GM10248 (cell line): ENCODE measurements around the gene PRR5L.

ENCODE experiments used
- CTCF ChIA-PET: fragments of 300-600 bp; sonication (Branson Sonifier 250); formaldehyde crosslinking; extraction: SDS; loops from one replicate; lab custom pipeline; 2021; ENCODE audit warnings: antibody characterized with exemption; lab: Yijun Ruan, JAX
- POLR2A ChIA-PET: fragments of 350-650 bp; sonication (Branson Sonifier 250); formaldehyde crosslinking; extraction: SDS; loops from one replicate; lab custom pipeline; 2020; ENCODE audit warnings: antibody characterized with exemption; lab: Yijun Ruan, JAX
- DNase-seq: peaks from one replicate; pipeline ENCODE4 v3.0.0; 2012; ENCODE audit errors: extremely low spot score
- CTCF ChIP-seq: IDR thresholded peaks from 2 replicates; pipeline ENCODE4 v1.5.1; 2012; ENCODE audit warnings: mild to moderate bottlenecking, low read depth; ENCODE audit errors: extremely low read depth, missing control alignments, control extremely low read depth

Gene PRR5L

GRCh38 chr11:36265793-36266628 is 30.1 kb upstream of the PRR5L start:
- peak; percentile 73 for DNase-seq
- ChIA-PET POLR2A (no interaction called here), CTCF (interaction anchor here (0.7 to 4.6 kb wide), 30 partner anchors 8 to 778 kb away, joined by 3 to 38 read pairs (median 4); no protein-coding TSS in a partner anchor)
- peak; percentile 86 for TF ChIP-seq CTCF

- POLR2A ChIA-PET, result no interaction called here
Observed at GRCh38 chr11:36266767-36267166, 29.3 kb upstream of the PRR5L start.

GRCh38 chr11:36268337-36268985 is 27.6 kb upstream of the PRR5L start:
- POLR2A ChIA-PET, result no interaction called here
- CTCF ChIA-PET, result interaction anchor here (1.5 to 4.6 kb wide), 6 partner anchors 11 to 783 kb away, joined by 4 to 38 read pairs (median 11); no protein-coding TSS in a partner anchor
- TF ChIP-seq CTCF, result no peak
- DNase-seq, result no peak

More at GRCh38 chr11:36266767-36267166, 29.3 kb upstream of the PRR5L start:
- TF ChIP-seq CTCF, result no peak
- CTCF ChIA-PET, result interaction anchor here (0.8 to 4.6 kb wide), 25 partner anchors 8 to 782 kb away, joined by 3 to 38 read pairs (median 5); no protein-coding TSS in a partner anchor
- DNase-seq, result no peak

- no peak for DNase-seq
- CTCF ChIA-PET, result no interaction called here
- no peak for TF ChIP-seq CTCF
- POLR2A ChIA-PET, result interaction anchor here (0.6 kb wide), 1 partner anchor 676 kb away, joined by 3 read pairs; no protein-coding TSS in a partner anchor
Observed at GRCh38 chr11:36270701-36271100, 25.4 kb upstream of the PRR5L start.

GRCh38 chr11:36271794-36272407 is 24.2 kb upstream of the PRR5L start:
- POLR2A ChIA-PET, result no interaction called here
- CTCF ChIA-PET, result interaction anchor here (0.9 to 3.7 kb wide), 4 partner anchors 18 to 449 kb away, joined by 3 to 12 read pairs (median 4); no protein-coding TSS in a partner anchor
- no peak for DNase-seq
- TF ChIP-seq CTCF, result no peak

GRCh38 chr11:36273110-36273509 is 23.0 kb upstream of the PRR5L start:
- ChIA-PET CTCF (interaction anchor here (0.9 to 3.8 kb wide), 6 partner anchors 8 to 474 kb away, joined by 3 to 19 read pairs (median 4); no protein-coding TSS in a partner anchor), POLR2A (no interaction called here)
- no peak for TF ChIP-seq CTCF
- no peak for DNase-seq
